ENCODE data around the gene IPPK.

- TF ChIP-seq EP300 (IDR thresholded peaks at IDR 0.05) (no peak), CTCF (IDR thresholded peaks at IDR 0.05) (no peak)
Observed at GRCh38 chr9:92663126-92663525, 6.8 kb downstream of the IPPK start.

Data from tibial nerve (tissue), 4 donors.